Fibroblast of lung (primary cell): ENCODE measurements around the gene HABP4. TPM values are rescaled to one million over a fixed set of nuclear protein-coding genes. Genes with fewer than 3 reads are reported as not detected.

Experiments used
- DNase-seq, 2 donors: peaks; one replicate each; pipeline versions ENCODE4 v3.0.0 to v3.0.0-alpha.2; 2010; ENCODE audit warnings: low read depth in 2 of 2
- H2AFZ ChIP-seq: 2 replicates; pipeline ENCODE4 v1.5.1; 2012; ENCODE audit warnings: low read length, control low read depth, inconsistent platforms
- H3K27ac ChIP-seq: 2 replicates; pipeline ENCODE4 v1.5.1; 2011; ENCODE audit warnings: low read length, control low read depth; ENCODE audit not compliant: insufficient read depth
- H3K27me3 ChIP-seq: 2 replicates; pipeline ENCODE4 v1.5.1; 2011; ENCODE audit warnings: mild to moderate bottlenecking, low read length; ENCODE audit not compliant: control insufficient read depth, insufficient read depth
- H3K36me3 ChIP-seq: 2 replicates; pipeline ENCODE4 v1.5.1; 2011; ENCODE audit warnings: low read length; ENCODE audit not compliant: control insufficient read depth, insufficient read depth
- H3K4me1 ChIP-seq: 2 replicates; pipeline ENCODE4 v1.5.1; 2011; ENCODE audit warnings: low read length; ENCODE audit not compliant: control insufficient read depth, insufficient read depth; ENCODE audit errors: extremely low read depth
- H3K4me2 ChIP-seq: 2 replicates; pipeline ENCODE4 v1.5.1; 2011; ENCODE audit warnings: low read length, control low read depth; ENCODE audit not compliant: insufficient read depth; ENCODE audit errors: extremely low read depth
- H3K4me3 ChIP-seq, 4 experiments: fragments of 200-600 bp in 1 of 4; sonication (generic) in 1 of 4; replicated peaks in 1 of 4; 2 replicates each; pipeline ENCODE4 v1.5.1; 2011 to 2016; ENCODE audit warnings: low read length in 4 of 4, low read depth in 3 of 4, mild to moderate bottlenecking in 3 of 4, control low read depth in 2 of 4, inconsistent platforms in 1 of 4, mixed read lengths in 1 of 4; ENCODE audit not compliant: insufficient read depth in 1 of 4; ENCODE audit errors: control extremely low read depth in 1 of 4
- H3K79me2 ChIP-seq: 2 replicates; pipeline ENCODE4 v1.5.1; 2012; ENCODE audit warnings: mild to moderate bottlenecking, low read length, inconsistent platforms; ENCODE audit not compliant: control insufficient read depth, insufficient read depth
- H3K9ac ChIP-seq: 2 replicates; pipeline ENCODE4 v1.5.1; 2011; ENCODE audit warnings: mild to moderate bottlenecking, low read length, control low read depth; ENCODE audit not compliant: insufficient read depth
- H3K9me3 ChIP-seq: 2 replicates; pipeline ENCODE4 v1.5.1; 2012; ENCODE audit warnings: low read depth, low read length; ENCODE audit not compliant: control insufficient read depth, insufficient read depth
- H4K20me1 ChIP-seq: 2 replicates; pipeline ENCODE4 v1.5.1; 2011; ENCODE audit warnings: low read length; ENCODE audit not compliant: control insufficient read depth, insufficient read depth; ENCODE audit errors: extremely low read depth
- CTCF ChIP-seq, 2 donors: IDR thresholded peaks in 1 of 2; conservative IDR thresholded peaks in 1 of 2; 1 replicate in 1 of 2; 2 replicates in 1 of 2; pipeline ENCODE4 v1.5.1; 2011 to 2012; ENCODE audit warnings: low read length in 2 of 2, control low read depth in 1 of 2, inconsistent platforms in 1 of 2, low read depth in 1 of 2, mild to moderate bottlenecking in 1 of 2
- EZH2 ChIP-seq: IDR thresholded peaks from 2 replicates; pipeline ENCODE4 v1.5.1; 2012; ENCODE audit warnings: low read length, control low read depth, mild to moderate bottlenecking; ENCODE audit errors: missing control alignments
- polyA plus RNA-seq, 2 donors: library from polyadenylated mRNA; depleted of rRNA in 1 of 2; stranded (reverse) in 1 of 2; unstranded in 1 of 2; fragments of >200 nt; gene quantifications; 2 replicates each; pipeline ENCODE4 v1.2.1, GENCODE V29; 2011 to 2012; ENCODE audit warnings: missing spikeins in 1 of 2
- total RNA-seq: library from RNA; depleted of rRNA; stranded (reverse); fragments of >200 nt; gene quantifications from 2 replicates; pipeline ENCODE4 v1.2.1, GENCODE V29; 2014

The HABP4 gene
- total and polyA plus RNA-seq, 2 donors (not counting 1 experiment from before 2014, with no cell fraction given) = 28.7 to 31.4 TPM

- Histone ChIP-seq H3K4me3 (no peak overlapping the region), H3K9ac (no peak overlapping the region), H3K79me2 (peaks cover 14% of the 10 kb centered on the region), H3K36me3 (no peaks in the 10 kb centered on the region), H3K4me2 (no peak overlapping the region), H3K27me3 (no peaks in the 10 kb centered on the region), H3K9me3 (no peaks in the 10 kb centered on the region), H3K27ac (no peak overlapping the region), H2AFZ (no peak overlapping the region), H4K20me1 (no peaks in the 10 kb centered on the region), H3K4me1 (peaks cover 2% of the 10 kb centered on the region)
- TF ChIP-seq CTCF (conservative IDR thresholded peaks at IDR 0.05 in 1 of 2, IDR thresholded peaks at IDR 0.05 in 1 of 2; ENCODE audit: low read depth in 1 of 2, low read length in 2 of 2) (no peak), EZH2 (no peak)
- DNase-seq = no peak
Measured at GRCh38 chr9:96448546-96449170, 1.3 kb upstream of the HABP4 start.

DNA sequence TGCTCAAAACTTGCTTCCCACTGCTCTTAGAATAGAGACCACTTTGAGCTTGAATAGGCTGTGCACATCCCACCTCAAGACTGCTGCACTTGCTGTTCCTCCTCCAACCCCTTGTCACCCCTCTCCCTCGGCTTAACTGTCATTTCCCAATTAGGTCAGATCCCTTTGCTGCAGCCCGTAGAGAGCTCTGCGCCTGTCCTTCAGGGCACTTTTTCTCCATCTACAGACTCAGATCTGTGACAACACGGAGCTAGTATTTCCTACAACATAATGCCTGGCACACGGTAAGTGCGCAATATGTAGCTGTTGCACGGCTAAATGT is 485 bp upstream of the HABP4 start:
- H3K36me3 ChIP-seq = no peaks in the 10 kb centered on the region
- TF ChIP-seq EZH2 = no peak
- TF ChIP-seq CTCF (conservative IDR thresholded peaks at IDR 0.05 in 1 of 2, IDR thresholded peaks at IDR 0.05 in 1 of 2; ENCODE audit: low read depth in 1 of 2, low read length in 2 of 2) = no peak
- peaks cover 19% of the 10 kb centered on the region for H3K79me2 ChIP-seq
- H4K20me1 ChIP-seq = no peaks in the 10 kb centered on the region
- H3K9ac ChIP-seq = peak overlapping the region; percentile 24
- no peak for DNase-seq
- H3K9me3 ChIP-seq = no peaks in the 10 kb centered on the region
- H3K4me3 ChIP-seq = peak overlapping the region; percentile 50 to 65 (median 64)
- peak overlapping the region; percentile 32 for H3K27ac ChIP-seq
- no peaks in the 10 kb centered on the region for H3K27me3 ChIP-seq
- peak overlapping the region; percentile 94 for H3K4me2 ChIP-seq
- H2AFZ ChIP-seq = peak overlapping the region; percentile 99
- H3K4me1 ChIP-seq = peaks cover 2% of the 10 kb centered on the region

DNA sequence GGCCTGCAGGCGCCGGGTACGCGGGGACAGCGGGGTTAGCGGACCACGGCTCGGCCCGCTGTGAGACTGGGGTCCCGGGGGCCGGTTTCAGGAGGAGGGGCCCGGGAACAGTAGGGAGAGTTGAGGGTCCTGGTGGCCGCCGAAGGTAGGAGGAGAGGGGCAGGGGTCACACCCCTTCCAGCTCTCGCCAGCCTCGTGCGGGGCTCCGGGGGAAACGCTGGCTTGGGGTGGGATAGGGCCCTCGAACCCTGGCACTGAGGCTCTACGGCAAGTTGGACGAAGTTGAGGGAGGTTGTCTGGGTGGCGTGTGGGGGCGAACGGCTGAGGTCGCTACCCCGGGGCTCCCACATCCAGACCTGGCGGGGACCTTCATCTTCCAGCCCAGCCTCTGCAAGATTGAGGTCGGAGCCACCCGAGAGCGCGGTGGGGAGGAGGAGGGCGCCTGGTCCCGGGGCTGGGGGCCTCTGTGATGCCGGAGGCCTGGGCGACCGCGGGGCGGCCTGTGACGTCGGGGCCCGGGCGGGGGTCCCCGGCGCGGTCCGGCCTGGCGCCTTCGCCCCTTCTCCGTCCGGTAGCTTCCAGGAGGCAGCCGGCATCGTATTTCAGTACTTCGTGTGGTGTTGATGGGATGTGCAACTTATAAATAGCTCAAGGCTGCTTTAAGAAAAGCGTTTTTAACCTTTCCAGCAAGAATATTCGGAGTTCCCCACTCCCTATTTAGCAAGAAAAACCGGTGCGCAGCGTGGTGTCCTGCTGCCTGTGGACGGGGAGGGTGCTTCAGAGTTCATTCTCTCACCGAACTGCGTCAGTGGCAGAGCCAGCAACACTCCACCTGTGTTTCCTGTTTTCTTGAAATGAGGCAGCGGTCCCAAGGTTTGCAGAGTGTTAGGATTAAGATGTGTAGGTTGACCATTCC is 902 bp downstream of the HABP4 start:
- TF ChIP-seq EZH2 (no peak), CTCF (conservative IDR thresholded peaks at IDR 0.05 in 1 of 2, IDR thresholded peaks at IDR 0.05 in 1 of 2; ENCODE audit: low read depth in 1 of 2, low read length in 2 of 2) (no peak)
- H3K79me2 ChIP-seq = peaks cover 30% of the 10 kb centered on the region
- peak overlapping the region; percentile 88 for H3K27ac ChIP-seq
- peak overlapping the region; percentile 33 to 82 (median 72) for H3K4me3 ChIP-seq
- DNase-seq = peak; percentile 21 to 35
- no peaks in the 10 kb centered on the region for H3K36me3 ChIP-seq
- H3K4me1 ChIP-seq = peaks cover 2% of the 10 kb centered on the region
- H3K9me3 ChIP-seq = no peaks in the 10 kb centered on the region
- H3K27me3 ChIP-seq = no peaks in the 10 kb centered on the region
- H3K4me2 ChIP-seq = peak overlapping the region; percentile 79
- H3K9ac ChIP-seq = peak overlapping the region; percentile 84
- peak overlapping the region; percentile 9 for H2AFZ ChIP-seq
- no peaks in the 10 kb centered on the region for H4K20me1 ChIP-seq
